GM12878 (cell line): ENCODE results near the gene CKS1B.
A peak's percentile ranks its signal among the peaks of the same experiment; 100 is the strongest.

Source experiments
- ATF2 ChIP-seq: IDR thresholded peaks from 2 replicates; pipeline ENCODE4 v1.6.1; 2012; ENCODE audit warnings: low read length, inconsistent platforms
- ATF7 ChIP-seq: fragments of 450-650 bp; IDR thresholded peaks from 2 replicates; pipeline ENCODE4 v1.6.1; 2016; ENCODE audit warnings: low read depth, mild to moderate bottlenecking
- CTCF ChIP-seq, 3 experiments: IDR thresholded peaks in 2 of 3; conservative IDR thresholded peaks in 1 of 3; 2 replicates each; pipeline ENCODE4 v1.5.1; 2011; ENCODE audit warnings: low read depth in 3 of 3, low read length in 3 of 3, mild to moderate bottlenecking in 3 of 3, control low read depth in 2 of 3, moderate library complexity in 2 of 3, inconsistent platforms in 1 of 3, mixed read lengths in 1 of 3; ENCODE audit not compliant: control insufficient read depth in 2 of 3, insufficient read depth in 1 of 3; ENCODE audit errors: extremely low read depth in 1 of 3
- MTA2 ChIP-seq: fragments of 450-650 bp; IDR thresholded peaks from 2 replicates; pipeline ENCODE4 v1.6.1; 2016; ENCODE audit warnings: low read depth, mild to moderate bottlenecking, moderate library complexity
- NFYB ChIP-seq: IDR thresholded peaks from 2 replicates; pipeline ENCODE4 v1.6.1; 2011; ENCODE audit warnings: low read depth, mild to moderate bottlenecking, low read length, improper control_type of control experiment, moderate library complexity; ENCODE audit not compliant: insufficient read depth
- POLR2A ChIP-seq: IDR thresholded peaks from 2 replicates; pipeline ENCODE4 v1.6.1; 2011; ENCODE audit warnings: low read depth, mild to moderate bottlenecking, low read length
- USF2 ChIP-seq: IDR thresholded peaks from 2 replicates; pipeline ENCODE4 v1.6.1; 2011; ENCODE audit warnings: low read depth, low read length, improper control_type of control experiment, borderline replicate concordance

- TF ChIP-seq POLR2A (no peak; the same call in 1 of the 2 replicates), NFYB (no peak), USF2 (no peak), MTA2 (no peak), CTCF (IDR thresholded peaks at IDR 0.05 in 2 of 3, conservative IDR thresholded peaks at IDR 0.05 in 1 of 3; ENCODE audit: control insufficient read depth in 2 of 3, extremely low read depth in 1 of 3, insufficient read depth in 1 of 3, low read depth in 3 of 3, low read length in 3 of 3) (peak; percentile 8 to 30 (median 21); a peak in 3 of 6 replicates), ATF2 (no peak), ATF7 (no peak)
Measured at GRCh38 chr1:154992721-154993571, 18.5 kb downstream of the CKS1B start.
